Activated CD8-positive, alpha-beta T cell treated with anti-CD3 and anti-CD28 coated beads, Interleukin-2, amount 10 ng/mL, durations not matched to agents 7 days and 5 days (primary cell): ENCODE data around the gene AZGP1. TPM values are rescaled to one million over a fixed set of nuclear protein-coding genes. Genes with fewer than 3 reads are reported as not detected.
"Not testable (repeated sequence)": the region's sequence is repeated elsewhere in the genome, so short reads cannot be mapped to it uniquely, and the experiment has no call there.

Experiments
- ATAC-seq: fragments of 150-1000 bp; cut with Tn5 transposase; one replicate; pipeline ENCODE4 v1.10.0; 2021; ENCODE audit warnings: moderate library complexity
- CTCF ChIA-PET: fragments of 350-600 bp; sonication (Branson Sonifier 250); formaldehyde crosslinking; loops from one replicate; lab custom pipeline; 2021; ENCODE audit warnings: antibody characterized with exemption; lab: Charles Lee
- POLR2A ChIA-PET: fragments of 350-600 bp; sonication (Branson Sonifier 250); formaldehyde crosslinking; loops from one replicate; lab custom pipeline; 2021; ENCODE audit warnings: antibody characterized with exemption; lab: Charles Lee
- DNase-seq: peaks from one replicate; pipeline ENCODE4 v3.0.0-alpha.2; 2020
- H3K27ac Mint-ChIP-seq: one replicate; pipeline ENCODE4 v1.8.0; 2021; ENCODE audit warnings: mild to moderate bottlenecking, mixed read lengths
- H3K27me3 Mint-ChIP-seq: one replicate; pipeline ENCODE4 v1.8.0; 2021; ENCODE audit warnings: low read depth, mixed read lengths
- H3K36me3 Mint-ChIP-seq: one replicate; pipeline ENCODE4 v1.8.0; 2021; ENCODE audit warnings: low read depth, mixed read lengths
- H3K4me1 Mint-ChIP-seq: one replicate; pipeline ENCODE4 v1.8.0; 2021; ENCODE audit warnings: low read depth, mixed read lengths
- H3K4me3 Mint-ChIP-seq: one replicate; pipeline ENCODE4 v1.8.0; 2021; ENCODE audit warnings: mild to moderate bottlenecking, mixed read lengths
- H3K9me3 Mint-ChIP-seq: one replicate; pipeline ENCODE4 v1.8.0; 2022; ENCODE audit warnings: mixed read lengths; ENCODE audit not compliant: insufficient read depth
- total RNA-seq, 2 experiments: library from RNA; stranded (reverse); gene quantifications; one replicate each; pipeline ENCODE4 v1.2.3, GENCODE V29; 2021

The AZGP1 gene
- total RNA-seq, 2 experiments from 2014 or later, result not detected

GRCh38 chr7:100013328-100013676, 37.5 kb upstream of the AZGP1 start:
- ATAC-seq (no peak), DNase-seq (peak; percentile 42)
- H3K9me3 Mint-ChIP-seq, result no peaks in the 10 kb centered on the region
- H3K4me1 Mint-ChIP-seq, result peaks cover 40% of the 10 kb centered on the region
- H3K27ac Mint-ChIP-seq, result peak overlapping the region; percentile 49
- no peaks in the 10 kb centered on the region for H3K27me3 Mint-ChIP-seq
- peaks cover 5% of the 10 kb centered on the region for H3K36me3 Mint-ChIP-seq
- no peak overlapping the region for H3K4me3 Mint-ChIP-seq
- CTCF ChIA-PET, result interaction anchor here (1.7 to 5.6 kb wide), 2 partner anchors 17 to 119 kb away, joined by 4 to 36 read pairs; no protein-coding TSS in a partner anchor
- POLR2A ChIA-PET, result no interaction called here

GRCh38 chr7:100012385-100013327, 36.8 kb upstream of the AZGP1 start:
- ATAC-seq, H3K9me3 Mint-ChIP-seq, H3K27me3 Mint-ChIP-seq, H3K36me3 Mint-ChIP-seq, H3K4me3 Mint-ChIP-seq, DNase-seq: not testable (repeated sequence)
- H3K27ac Mint-ChIP-seq, result peak overlapping the region; percentile 49
- POLR2A ChIA-PET, result interaction anchor here (1.2 to 1.6 kb wide), 2 partner anchors 10 to 93 kb away, joined by 3 to 4 read pairs; partner anchors contain the start of gene TRIM4
- CTCF ChIA-PET, result interaction anchor here (1.7 to 5.6 kb wide), 2 partner anchors 17 to 120 kb away, joined by 4 to 36 read pairs; no protein-coding TSS in a partner anchor
- H3K4me1 Mint-ChIP-seq, result peaks cover 35% of the 10 kb centered on the region

DNA sequence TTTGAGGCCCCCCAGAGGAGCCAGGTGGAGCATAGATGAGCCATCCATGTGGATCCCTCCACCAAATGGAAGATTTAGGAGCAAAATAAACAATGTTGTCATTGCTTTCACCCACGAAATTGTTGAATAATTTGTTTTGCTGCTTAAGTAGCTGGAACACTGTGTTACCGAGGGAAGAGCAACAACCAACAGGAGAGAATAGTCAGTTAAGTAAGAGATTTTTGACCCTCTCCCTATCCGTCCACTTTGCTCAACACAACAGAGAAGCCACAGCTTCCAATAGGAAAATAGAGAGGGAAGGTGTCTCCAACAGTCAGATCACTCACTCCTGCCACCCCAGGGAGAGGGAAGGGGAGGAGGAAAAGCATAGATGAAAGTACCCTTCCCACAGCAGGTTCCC, 35.7 kb upstream of the AZGP1 start:
- Mint-ChIP-seq H3K4me1 (peaks cover 25% of the 10 kb centered on the region), H3K36me3 (no peaks in the 10 kb centered on the region), H3K27ac (no peak overlapping the region), H3K4me3 (no peak overlapping the region), H3K27me3 (no peaks in the 10 kb centered on the region), H3K9me3 (no peaks in the 10 kb centered on the region)
- no peak for DNase-seq
- CTCF ChIA-PET, result no interaction called here
- POLR2A ChIA-PET, result interaction anchor here (1.2 to 1.6 kb wide), 2 partner anchors 9 to 92 kb away, joined by 3 to 4 read pairs; partner anchors contain the start of gene TRIM4
- no peak for ATAC-seq

- no peak for DNase-seq
- H3K36me3 Mint-ChIP-seq, result no peaks in the 10 kb centered on the region
- H3K27me3 Mint-ChIP-seq, result no peaks in the 10 kb centered on the region
- no peak for ATAC-seq
- no peak overlapping the region for H3K4me3 Mint-ChIP-seq
- no peak overlapping the region for H3K27ac Mint-ChIP-seq
- peaks cover 22% of the 10 kb centered on the region for H3K4me1 Mint-ChIP-seq
- ChIA-PET CTCF (interaction anchor here (0.6 kb wide), 1 partner anchor 623 kb away, joined by 3 read pairs; no protein-coding TSS in a partner anchor), POLR2A (no interaction called here)
- H3K9me3 Mint-ChIP-seq, result no peaks in the 10 kb centered on the region
These were observed 35.1 kb upstream of the AZGP1 start for GRCh38 chr7:100010901-100011300.

- H3K27ac Mint-ChIP-seq, ATAC-seq, CTCF ChIA-PET, H3K36me3 Mint-ChIP-seq, DNase-seq, H3K4me3 Mint-ChIP-seq, POLR2A ChIA-PET, H3K27me3 Mint-ChIP-seq, H3K9me3 Mint-ChIP-seq: not testable (repeated sequence)
- peaks cover 17% of the 10 kb centered on the region for H3K4me1 Mint-ChIP-seq
These were observed 34.1 kb upstream of the AZGP1 start for GRCh38 chr7:100009952-100010351.

- Mint-ChIP-seq H3K4me3 (no peak overlapping the region), H3K27ac (no peak overlapping the region), H3K36me3 (no peaks in the 10 kb centered on the region), H3K4me1 (peaks cover 11% of the 10 kb centered on the region), H3K27me3 (no peaks in the 10 kb centered on the region), H3K9me3 (no peaks in the 10 kb centered on the region)
- CTCF ChIA-PET, result interaction anchor here (2.2 kb wide), 1 partner anchor 89 kb away, joined by 6 read pairs; the partner anchor contains the start of gene TRIM4
- DNase-seq (no peak), ATAC-seq (no peak)
- POLR2A ChIA-PET, result no interaction called here
These were observed 32.7 kb upstream of the AZGP1 start for GRCh38 chr7:100008525-100008924.

DNA sequence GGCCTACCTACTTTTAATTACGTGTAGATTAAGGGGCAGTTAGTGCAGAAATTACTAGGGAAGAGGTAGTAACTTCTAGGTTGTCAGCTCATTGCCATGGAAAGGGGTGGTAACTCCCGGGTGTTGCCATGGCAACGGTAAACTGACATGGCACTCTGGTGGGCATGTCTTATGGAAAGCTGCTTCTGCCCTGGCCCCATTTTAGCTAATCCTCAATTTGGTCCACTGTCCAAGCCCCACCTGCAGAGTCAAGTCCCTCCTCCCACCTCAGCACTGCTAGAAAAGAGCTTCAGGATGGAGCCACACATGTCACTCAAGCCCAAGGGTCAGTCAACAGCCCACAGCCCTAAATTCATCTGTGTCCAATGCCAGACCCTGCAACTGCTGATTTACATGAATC, 32.1 kb upstream of the AZGP1 start:
- POLR2A ChIA-PET, result no interaction called here
- H3K9me3 Mint-ChIP-seq, result no peaks in the 10 kb centered on the region
- H3K27ac Mint-ChIP-seq, result no peak overlapping the region
- CTCF ChIA-PET, result interaction anchor here (1.6 to 2.2 kb wide), 2 partner anchors 10 to 89 kb away, joined by 4 to 6 read pairs; partner anchors contain the start of gene TRIM4
- H3K4me1 Mint-ChIP-seq, result peaks cover 6% of the 10 kb centered on the region
- H3K36me3 Mint-ChIP-seq, result no peaks in the 10 kb centered on the region
- no peak for ATAC-seq
- H3K27me3 Mint-ChIP-seq, result no peaks in the 10 kb centered on the region
- H3K4me3 Mint-ChIP-seq, result no peak overlapping the region
- DNase-seq, result no peak

DNA sequence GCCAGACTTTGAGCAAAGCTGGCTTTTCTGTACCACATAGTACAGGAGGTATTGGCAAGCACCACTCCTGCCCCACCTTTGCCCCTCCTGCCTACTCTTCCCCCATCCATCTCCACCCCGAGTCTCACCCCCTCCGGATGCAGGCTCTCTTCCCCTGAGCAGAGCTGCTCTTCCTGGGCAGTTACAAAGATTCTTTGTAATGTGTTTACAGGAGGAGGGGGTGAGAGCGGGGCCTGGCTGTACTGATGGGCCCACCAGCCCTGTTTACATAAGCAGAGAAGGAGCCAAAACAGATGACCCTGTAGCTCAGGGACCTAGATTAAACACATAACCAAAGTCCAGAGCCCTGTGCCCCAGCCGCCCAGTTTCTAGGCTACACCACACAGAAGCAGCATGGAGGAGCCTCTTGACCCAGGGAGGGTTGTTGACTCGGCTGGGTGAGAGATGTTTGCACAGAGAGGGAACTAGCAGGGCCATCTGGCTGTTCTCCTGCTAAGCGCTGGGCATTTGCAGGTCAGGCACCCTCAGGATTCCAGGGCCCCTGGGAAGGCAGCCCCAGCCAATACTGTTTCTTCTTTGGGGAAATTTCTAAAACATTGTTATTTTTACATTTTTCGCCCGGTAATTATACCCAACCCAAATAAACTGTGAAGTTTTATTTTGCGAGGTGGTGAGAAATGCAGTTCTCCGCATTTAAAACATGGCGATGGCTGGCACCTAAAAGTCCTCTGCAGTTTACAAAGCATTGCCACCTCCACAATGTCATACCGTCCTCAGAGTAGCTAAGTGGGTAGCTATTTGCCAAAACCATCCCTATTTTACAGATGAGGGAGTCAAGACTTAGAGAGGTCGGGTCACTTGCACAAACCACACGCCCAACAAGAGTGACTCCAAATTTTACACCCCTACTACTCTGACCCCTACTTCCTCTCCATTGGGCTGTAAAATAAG, 28.2 kb upstream of the AZGP1 start:
- H3K27ac Mint-ChIP-seq, result no peak overlapping the region
- H3K27me3 Mint-ChIP-seq, result peaks cover 2% of the 10 kb centered on the region
- H3K9me3 Mint-ChIP-seq, result no peaks in the 10 kb centered on the region
- POLR2A ChIA-PET, result interaction anchor here (1.6 kb wide), 1 partner anchor 11 kb away, joined by 8 read pairs; the partner anchor contains the start of gene ZKSCAN1
- CTCF ChIA-PET, result interaction anchor here (1.1 to 1.8 kb wide), 2 partner anchors 14 to 90 kb away, joined by 3 to 4 read pairs; no protein-coding TSS in a partner anchor
- H3K4me3 Mint-ChIP-seq, result no peak overlapping the region
- H3K36me3 Mint-ChIP-seq, result no peaks in the 10 kb centered on the region
- no peak for DNase-seq
- peaks cover 4% of the 10 kb centered on the region for H3K4me1 Mint-ChIP-seq
- ATAC-seq, result no peak

GRCh38 chr7:100000239-100000638, 24.4 kb upstream of the AZGP1 start:
- Mint-ChIP-seq H3K9me3 (no peaks in the 10 kb centered on the region), H3K4me3 (no peak overlapping the region), H3K27ac (no peak overlapping the region), H3K27me3 (peaks cover 8% of the 10 kb centered on the region), H3K4me1 (peaks cover 22% of the 10 kb centered on the region), H3K36me3 (no peaks in the 10 kb centered on the region)
- ATAC-seq, result no peak
- ChIA-PET CTCF (interaction anchor here (1.4 kb wide), 2 partner anchors 92 to 131 kb away, joined by 4 to 6 read pairs; no protein-coding TSS in a partner anchor), POLR2A (interaction anchor here (2.0 kb wide), 1 partner anchor 15 kb away, joined by 4 read pairs; the partner anchor contains the start of gene ZKSCAN1)
- no peak for DNase-seq

- ChIA-PET CTCF (interaction anchor here (0.7 to 6.9 kb wide), 7 partner anchors 9 to 133 kb away, joined by 3 to 42 read pairs (median 4); partner anchors contain the start of gene ZKSCAN1), POLR2A (interaction anchor here (0.6 to 1.6 kb wide), 3 partner anchors 18 to 383 kb away, joined by 3 to 17 read pairs (median 3); partner anchors contain the start of genes TRIM4 and ZKSCAN1)
- Mint-ChIP-seq H3K9me3 (no peaks in the 10 kb centered on the region), H3K4me1 (peaks cover 24% of the 10 kb centered on the region), H3K27ac (peak overlapping the region; percentile 87), H3K27me3 (peaks cover 8% of the 10 kb centered on the region), H3K36me3 (no peaks in the 10 kb centered on the region), H3K4me3 (peak overlapping the region; percentile 69)
- DNase-seq (peak; percentile 86), ATAC-seq (peak; percentile 97)
These were observed 21.8 kb upstream of the AZGP1 start for GRCh38 chr7:99997545-99998137.
